ENCODE measurements around the gene KRTAP5-3.

- no peak for TF ChIP-seq POLR2AphosphoS5 (IDR thresholded peaks at IDR 0.05; ENCODE audit: low read depth, low read length)
- no peak for TF ChIP-seq REST (IDR thresholded peaks at IDR 0.05; ENCODE audit: insufficient read depth in 1 of 2, low read depth in 2 of 2, low read length in 2 of 2)
- no peak for TF ChIP-seq SIN3A (IDR thresholded peaks at IDR 0.05; ENCODE audit: borderline replicate concordance, insufficient read depth, low read length)
- TF ChIP-seq FOXP2 (optimal IDR thresholded peaks at IDR 0.05; ENCODE audit: borderline replicate concordance, extremely low read depth, extremely low read length, insufficient read depth): no peak
- TF ChIP-seq TAF1 (IDR thresholded peaks at IDR 0.05; ENCODE audit: borderline replicate concordance, insufficient read depth, low read length): no peak
Observed at GRCh38 chr11:1604711-1605110, 3.6 kb downstream of the KRTAP5-3 start.
